Measurements from ENCODE around the gene CREM. TPM values are rescaled to one million over a fixed set of nuclear protein-coding genes. Genes with fewer than 3 reads are reported as not detected.

CREM gene
- total RNA-seq, 1 experiment from 2014 or later: 21.4 TPM

DNA sequence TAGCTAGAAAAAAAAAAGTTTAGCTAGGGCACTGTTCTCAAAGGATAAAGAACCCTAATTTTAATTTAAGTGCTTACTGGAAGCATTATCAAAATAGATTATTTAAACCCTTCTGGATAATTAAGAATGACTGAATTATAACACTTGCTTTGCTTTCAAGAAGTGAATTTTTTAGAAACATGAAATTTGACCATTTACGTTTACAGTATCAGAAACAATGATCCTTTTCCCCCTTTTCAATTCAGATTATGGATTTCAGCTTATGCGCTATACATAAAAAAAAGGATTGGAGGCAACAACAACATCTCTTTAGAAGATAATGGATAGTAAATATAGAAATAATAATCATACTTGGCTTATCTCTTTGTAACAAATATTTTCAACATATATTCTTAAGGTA lies 39.2 kb downstream of the CREM start:
- H4K20me1 ChIP-seq (ENCODE audit: insufficient read depth): no peaks in the 10 kb centered on the region
- H3K4me1 ChIP-seq (ENCODE audit: control insufficient read depth in 1 of 2, insufficient read depth in 2 of 2, low read length in 2 of 2): no peaks in the 10 kb centered on the region
- H2AFZ ChIP-seq (ENCODE audit: low read depth, low read length, poor library complexity, severe bottlenecking): no peak overlapping the region
- DNase-seq (ENCODE audit: low read depth, low spot score) (no peak), ATAC-seq (no peak)
- no peaks in the 10 kb centered on the region for H3K9me2 ChIP-seq (ENCODE audit: insufficient read depth)
- no peak overlapping the region for H3K4me3 ChIP-seq (replicated peaks in 1 of 2; ENCODE audit: low read depth in 1 of 2, low read length in 2 of 2)
- intact Hi-C loops (cut with micrococcal nuclease): no loop called here
- H3K27me3 ChIP-seq (ENCODE audit: insufficient read depth, low read length): no peaks in the 10 kb centered on the region
- no peaks in the 10 kb centered on the region for H3K9me3 ChIP-seq (ENCODE audit: control insufficient read depth in 1 of 2, insufficient read depth in 1 of 2, low read depth in 1 of 2, low read length in 2 of 2)
- BruUV-seq (replicated peaks): no TSS peak
- no peak overlapping the region for H3K4me2 ChIP-seq (ENCODE audit: low read length)
- TF ChIP-seq, protein P1, sequence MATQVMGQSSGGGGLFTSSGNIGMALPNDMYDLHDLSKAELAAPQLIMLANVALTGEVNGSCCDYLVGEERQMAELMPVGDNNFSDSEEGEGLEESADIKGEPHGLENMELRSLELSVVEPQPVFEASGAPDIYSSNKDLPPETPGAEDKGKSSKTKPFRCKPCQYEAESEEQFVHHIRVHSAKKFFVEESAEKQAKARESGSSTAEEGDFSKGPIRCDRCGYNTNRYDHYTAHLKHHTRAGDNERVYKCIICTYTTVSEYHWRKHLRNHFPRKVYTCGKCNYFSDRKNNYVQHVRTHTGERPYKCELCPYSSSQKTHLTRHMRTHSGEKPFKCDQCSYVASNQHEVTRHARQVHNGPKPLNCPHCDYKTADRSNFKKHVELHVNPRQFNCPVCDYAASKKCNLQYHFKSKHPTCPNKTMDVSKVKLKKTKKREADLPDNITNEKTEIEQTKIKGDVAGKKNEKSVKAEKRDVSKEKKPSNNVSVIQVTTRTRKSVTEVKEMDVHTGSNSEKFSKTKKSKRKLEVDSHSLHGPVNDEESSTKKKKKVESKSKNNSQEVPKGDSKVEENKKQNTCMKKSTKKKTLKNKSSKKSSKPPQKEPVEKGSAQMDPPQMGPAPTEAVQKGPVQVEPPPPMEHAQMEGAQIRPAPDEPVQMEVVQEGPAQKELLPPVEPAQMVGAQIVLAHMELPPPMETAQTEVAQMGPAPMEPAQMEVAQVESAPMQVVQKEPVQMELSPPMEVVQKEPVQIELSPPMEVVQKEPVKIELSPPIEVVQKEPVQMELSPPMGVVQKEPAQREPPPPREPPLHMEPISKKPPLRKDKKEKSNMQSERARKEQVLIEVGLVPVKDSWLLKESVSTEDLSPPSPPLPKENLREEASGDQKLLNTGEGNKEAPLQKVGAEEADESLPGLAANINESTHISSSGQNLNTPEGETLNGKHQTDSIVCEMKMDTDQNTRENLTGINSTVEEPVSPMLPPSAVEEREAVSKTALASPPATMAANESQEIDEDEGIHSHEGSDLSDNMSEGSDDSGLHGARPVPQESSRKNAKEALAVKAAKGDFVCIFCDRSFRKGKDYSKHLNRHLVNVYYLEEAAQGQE (IDR thresholded peaks at IDR 0.05; ENCODE audit: low read depth): no peak
- TF ChIP-seq MAX (IDR thresholded peaks at IDR 0.05): no peak
- TF ChIP-seq EGR1 (IDR thresholded peaks at IDR 0.05; ENCODE audit: low read depth): no peak
- TF ChIP-seq CBX3 (IDR thresholded peaks at IDR 0.05; ENCODE audit: low read depth): no peak
- no peak for TF ChIP-seq POLR2AphosphoS5 (IDR thresholded peaks at IDR 0.05; ENCODE audit: low read depth, low read length)
- no peak for TF ChIP-seq TCF7L2 (IDR thresholded peaks at IDR 0.05; ENCODE audit: borderline replicate concordance, extremely low read depth, insufficient read depth, insufficient read length)
- CTCF ChIA-PET: interaction anchor here (1.5 kb wide), 1 partner anchor 30 kb away, joined by 4 read pairs; no protein-coding TSS in a partner anchor
- no peak overlapping the region for H3K27ac ChIP-seq (ENCODE audit: low read depth, low read length)
- RAD21 ChIA-PET (ENCODE audit: low non-redundant PET in 1 of 2, low total read pairs in 2 of 2, uncharacterized antibody in 2 of 2, unreplicated experiment in 2 of 2): no interaction called here
- H3K36me3 ChIP-seq (ENCODE audit: control insufficient read depth in 1 of 2, insufficient read depth in 2 of 2, low read length in 2 of 2): no peaks in the 10 kb centered on the region
- POLR2A ChIA-PET: no interaction called here
- no peaks in the 10 kb centered on the region for H3K79me2 ChIP-seq (ENCODE audit: insufficient read depth, low read length)
- H3K9ac ChIP-seq (ENCODE audit: low read length): no peak overlapping the region

DNA sequence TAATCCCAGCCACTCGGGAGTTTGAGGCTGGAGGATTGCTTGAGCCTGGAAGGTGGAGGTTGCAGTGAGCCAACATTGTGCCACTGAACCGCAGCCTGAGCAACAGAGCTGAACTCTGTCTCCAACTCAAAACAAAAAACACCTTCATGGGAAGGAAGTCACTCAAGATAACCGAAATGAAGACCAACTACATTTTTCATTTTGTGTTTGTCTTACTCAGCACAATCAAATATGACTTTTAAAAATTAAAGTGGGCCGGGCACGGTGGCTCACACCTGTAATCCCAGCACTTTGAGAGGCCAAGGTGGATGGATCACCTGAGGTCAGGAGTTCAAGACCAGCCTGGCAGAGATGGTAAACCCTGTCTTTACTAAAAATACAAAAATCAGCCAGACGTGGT lies 40.0 kb downstream of the CREM start:
- no peak overlapping the region for H3K4me2 ChIP-seq (ENCODE audit: low read length)
- ATAC-seq: no peak
- BruUV-seq (replicated peaks): no TSS peak
- no peak for DNase-seq (ENCODE audit: low read depth, low spot score)
- H3K9me2 ChIP-seq (ENCODE audit: insufficient read depth): no peaks in the 10 kb centered on the region
- H3K4me1 ChIP-seq (ENCODE audit: control insufficient read depth in 1 of 2, insufficient read depth in 2 of 2, low read length in 2 of 2): no peaks in the 10 kb centered on the region
- H3K27me3 ChIP-seq (ENCODE audit: insufficient read depth, low read length): no peaks in the 10 kb centered on the region
- H2AFZ ChIP-seq (ENCODE audit: low read depth, low read length, poor library complexity, severe bottlenecking): no peak overlapping the region
- no peaks in the 10 kb centered on the region for H4K20me1 ChIP-seq (ENCODE audit: insufficient read depth)
- H3K27ac ChIP-seq (ENCODE audit: low read depth, low read length): no peak overlapping the region
- H3K9ac ChIP-seq (ENCODE audit: low read length): no peak overlapping the region
- ChIA-PET POLR2A (no interaction called here), RAD21 (ENCODE audit: low non-redundant PET in 1 of 2, low total read pairs in 2 of 2, uncharacterized antibody in 2 of 2, unreplicated experiment in 2 of 2) (no interaction called here), CTCF (interaction anchor here (1.5 kb wide), 1 partner anchor 29 kb away, joined by 7 read pairs; no protein-coding TSS in a partner anchor)
- H3K79me2 ChIP-seq (ENCODE audit: insufficient read depth, low read length): no peaks in the 10 kb centered on the region
- intact Hi-C loops (cut with micrococcal nuclease): no loop called here
- no peak overlapping the region for H3K4me3 ChIP-seq (replicated peaks in 1 of 2; ENCODE audit: low read depth in 1 of 2, low read length in 2 of 2)
- H3K9me3 ChIP-seq (ENCODE audit: control insufficient read depth in 1 of 2, insufficient read depth in 1 of 2, low read depth in 1 of 2, low read length in 2 of 2): no peaks in the 10 kb centered on the region
- TF ChIP-seq CEBPB (IDR thresholded peaks at IDR 0.05; ENCODE audit: low read depth): no peak
- TF ChIP-seq, protein P2, sequence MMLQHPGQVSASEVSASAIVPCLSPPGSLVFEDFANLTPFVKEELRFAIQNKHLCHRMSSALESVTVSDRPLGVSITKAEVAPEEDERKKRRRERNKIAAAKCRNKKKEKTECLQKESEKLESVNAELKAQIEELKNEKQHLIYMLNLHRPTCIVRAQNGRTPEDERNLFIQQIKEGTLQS (IDR thresholded peaks at IDR 0.05): no peak
- TF ChIP-seq EGR1 (IDR thresholded peaks at IDR 0.05; ENCODE audit: low read depth): no peak
- TF ChIP-seq TCF7L2 (IDR thresholded peaks at IDR 0.05; ENCODE audit: borderline replicate concordance, extremely low read depth, insufficient read depth, insufficient read length): no peak
- H3K36me3 ChIP-seq (ENCODE audit: control insufficient read depth in 1 of 2, insufficient read depth in 2 of 2, low read length in 2 of 2): no peaks in the 10 kb centered on the region

All from HCT116 (cell line).